ENCODE measurements around the gene KAT2B. TPM values are rescaled to one million over a fixed set of nuclear protein-coding genes. Genes with fewer than 3 reads are reported as not detected.
"Not testable (repeated sequence)": the region's sequence is repeated elsewhere in the genome, so short reads cannot be mapped to it uniquely, and the experiment has no call there.

KAT2B gene
- total and polyA plus RNA-seq, 4 donors: 9.3 to 42.6 (median 17.3) TPM

- peak; percentile 62 for ATAC-seq (ENCODE audit: insufficient read depth, low FRiP score)
- 52 to 67% methylated on average over 2 of the region's 2 CpGs for WGBS, 2 donors
- Histone ChIP-seq H3K27ac (ENCODE audit: low read depth in 1 of 2, low read length in 1 of 2) (peak overlapping the region in 1 of 2 donors; percentile 40), H3K27me3 (ENCODE audit: control insufficient read depth in 3 of 3, insufficient read depth in 3 of 3, low read length in 2 of 3) (no peaks in the 10 kb centered on the region), H3K4me1 (ENCODE audit: control insufficient read depth in 5 of 5, insufficient read depth in 5 of 5, low read length in 5 of 5) (peaks cover 0 to 8% (median 2%) of the 10 kb centered on the region in 5 donors), H3K9me3 (ENCODE audit: control insufficient read depth in 4 of 4, insufficient read depth in 3 of 4, low read length in 3 of 4) (no peaks in the 10 kb centered on the region), H3K36me3 (ENCODE audit: control insufficient read depth in 4 of 4, insufficient read depth in 4 of 4, low read length in 4 of 4) (no peaks in the 10 kb centered on the region), H3K4me3 (no peak overlapping the region), H3K9ac (ENCODE audit: insufficient read depth in 1 of 2, low read length in 2 of 2) (no peak overlapping the region)
- TF ChIP-seq CTCF (IDR thresholded peaks at IDR 0.05; ENCODE audit: control extremely low read depth, extremely low read depth): no peak
- DNase-seq: peak; percentile 42 to 71 (median 47)
These were observed 16.4 kb upstream of the KAT2B start for GRCh38 chr3:20023623-20024405.

- Histone ChIP-seq H3K27me3 (ENCODE audit: control insufficient read depth in 3 of 3, insufficient read depth in 3 of 3, low read length in 2 of 3) (no peaks in the 10 kb centered on the region), H3K4me1 (ENCODE audit: control insufficient read depth in 5 of 5, insufficient read depth in 5 of 5, low read length in 5 of 5) (peaks cover 0 to 8% (median 2%) of the 10 kb centered on the region in 5 donors), H3K27ac (ENCODE audit: low read depth in 1 of 2, low read length in 1 of 2) (no peak overlapping the region), H3K4me3 (no peak overlapping the region), H3K9ac (ENCODE audit: insufficient read depth in 1 of 2, low read length in 2 of 2) (no peak overlapping the region), H3K36me3 (ENCODE audit: control insufficient read depth in 4 of 4, insufficient read depth in 4 of 4, low read length in 4 of 4) (no peaks in the 10 kb centered on the region), H3K9me3 (ENCODE audit: control insufficient read depth in 4 of 4, insufficient read depth in 3 of 4, low read length in 3 of 4) (no peaks in the 10 kb centered on the region)
- DNase-seq (no peak), ATAC-seq (ENCODE audit: insufficient read depth, low FRiP score) (no peak)
- TF ChIP-seq CTCF (IDR thresholded peaks at IDR 0.05; ENCODE audit: control extremely low read depth, extremely low read depth): no peak
- WGBS, 2 donors: 79 to 87% methylated on average over 4 of the region's 4 CpGs
These were observed 13.1 kb upstream of the KAT2B start for GRCh38 chr3:20027136-20027535.

- Histone ChIP-seq H3K4me1 (ENCODE audit: control insufficient read depth in 5 of 5, insufficient read depth in 5 of 5, low read length in 5 of 5) (peaks cover 0 to 2% (median 0%) of the 10 kb centered on the region in 5 donors), H3K9ac (ENCODE audit: insufficient read depth in 1 of 2, low read length in 2 of 2) (no peak overlapping the region), H3K4me3 (no peak overlapping the region), H3K27ac (ENCODE audit: low read depth in 1 of 2, low read length in 1 of 2) (no peak overlapping the region), H3K27me3 (ENCODE audit: control insufficient read depth in 3 of 3, insufficient read depth in 3 of 3, low read length in 2 of 3) (no peaks in the 10 kb centered on the region), H3K9me3 (ENCODE audit: control insufficient read depth in 4 of 4, insufficient read depth in 3 of 4, low read length in 3 of 4) (no peaks in the 10 kb centered on the region), H3K36me3 (ENCODE audit: control insufficient read depth in 4 of 4, insufficient read depth in 4 of 4, low read length in 4 of 4) (no peaks in the 10 kb centered on the region)
- WGBS, 2 donors: 79 to 91% methylated on average over 7 of the region's 7 CpGs
- no peak for TF ChIP-seq CTCF (IDR thresholded peaks at IDR 0.05; ENCODE audit: control extremely low read depth, extremely low read depth)
- DNase-seq (no peak), ATAC-seq (ENCODE audit: insufficient read depth, low FRiP score) (no peak)
These were observed 11.3 kb upstream of the KAT2B start for GRCh38 chr3:20028905-20029331.

GRCh38 chr3:20031939-20032338 lies 8.3 kb upstream of the KAT2B start:
- not testable (repeated sequence) for H3K4me1 ChIP-seq (ENCODE audit: control insufficient read depth in 5 of 5, insufficient read depth in 5 of 5, low read length in 5 of 5); DNase-seq; H3K27ac ChIP-seq (ENCODE audit: low read depth in 1 of 2, low read length in 1 of 2); H3K9me3 ChIP-seq (ENCODE audit: control insufficient read depth in 4 of 4, insufficient read depth in 3 of 4, low read length in 3 of 4); ATAC-seq (ENCODE audit: insufficient read depth, low FRiP score); H3K36me3 ChIP-seq (ENCODE audit: control insufficient read depth in 4 of 4, insufficient read depth in 4 of 4, low read length in 4 of 4); H3K9ac ChIP-seq (ENCODE audit: insufficient read depth in 1 of 2, low read length in 2 of 2); H3K4me3 ChIP-seq; H3K27me3 ChIP-seq (ENCODE audit: control insufficient read depth in 3 of 3, insufficient read depth in 3 of 3, low read length in 2 of 3)
- 98 to 99% methylated on average over 7 of the region's 7 CpGs for WGBS, 2 donors
